Stimulated activated CD8-positive, alpha-beta memory T cell treated with anti-CD3 and anti-CD28 coated beads, Interleukin-15, amount 100 ng/mL, for 4 hours (primary cell): Measurements from ENCODE around the gene CREB3L2.
"Not testable (repeated sequence)": the region's sequence is repeated elsewhere in the genome, so short reads cannot be mapped to it uniquely, and the experiment has no call there.

Source experiments
- DNase-seq, 2 donors: peaks; one replicate each; pipeline ENCODE4 v3.0.0-alpha.2; 2020; ENCODE audit warnings: low read depth in 2 of 2

The CREB3L2 gene, protein sequence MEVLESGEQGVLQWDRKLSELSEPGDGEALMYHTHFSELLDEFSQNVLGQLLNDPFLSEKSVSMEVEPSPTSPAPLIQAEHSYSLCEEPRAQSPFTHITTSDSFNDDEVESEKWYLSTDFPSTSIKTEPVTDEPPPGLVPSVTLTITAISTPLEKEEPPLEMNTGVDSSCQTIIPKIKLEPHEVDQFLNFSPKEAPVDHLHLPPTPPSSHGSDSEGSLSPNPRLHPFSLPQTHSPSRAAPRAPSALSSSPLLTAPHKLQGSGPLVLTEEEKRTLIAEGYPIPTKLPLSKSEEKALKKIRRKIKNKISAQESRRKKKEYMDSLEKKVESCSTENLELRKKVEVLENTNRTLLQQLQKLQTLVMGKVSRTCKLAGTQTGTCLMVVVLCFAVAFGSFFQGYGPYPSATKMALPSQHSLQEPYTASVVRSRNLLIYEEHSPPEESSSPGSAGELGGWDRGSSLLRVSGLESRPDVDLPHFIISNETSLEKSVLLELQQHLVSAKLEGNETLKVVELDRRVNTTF

DNA sequence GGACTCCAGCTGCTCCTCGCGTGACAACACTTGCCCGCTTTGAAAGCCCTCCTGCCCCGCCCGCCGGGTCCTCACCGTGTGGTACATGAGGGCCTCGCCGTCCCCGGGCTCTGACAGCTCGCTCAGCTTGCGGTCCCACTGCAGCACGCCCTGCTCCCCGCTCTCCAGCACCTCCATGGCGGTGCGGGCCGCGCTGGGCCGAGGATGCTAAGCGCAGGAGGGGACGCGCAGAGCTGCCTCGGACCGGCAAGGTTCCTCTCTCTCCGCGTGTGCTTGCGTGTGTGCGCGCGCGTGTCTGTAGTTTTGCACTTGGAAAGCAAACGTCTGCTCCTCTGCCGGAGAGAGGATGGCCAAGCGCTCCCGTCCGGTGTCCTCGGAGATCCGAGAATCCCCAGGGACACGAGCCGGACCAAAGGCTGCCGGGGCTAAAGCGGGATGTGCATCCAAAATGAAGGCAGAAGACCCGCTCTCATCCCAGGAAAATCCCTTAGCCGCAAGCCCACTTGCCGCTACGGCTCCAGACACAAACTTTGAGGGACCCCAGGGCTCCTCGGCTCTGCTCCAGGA is at the start of gene CREB3L2:
TSS of gene CREB3L2 (minus strand) at position 558 of the 567 bp plus-strand sequence. CDS start at position 177, 381 bp downstream.
- DNase-seq: peak; percentile 25 to 33

DNA sequence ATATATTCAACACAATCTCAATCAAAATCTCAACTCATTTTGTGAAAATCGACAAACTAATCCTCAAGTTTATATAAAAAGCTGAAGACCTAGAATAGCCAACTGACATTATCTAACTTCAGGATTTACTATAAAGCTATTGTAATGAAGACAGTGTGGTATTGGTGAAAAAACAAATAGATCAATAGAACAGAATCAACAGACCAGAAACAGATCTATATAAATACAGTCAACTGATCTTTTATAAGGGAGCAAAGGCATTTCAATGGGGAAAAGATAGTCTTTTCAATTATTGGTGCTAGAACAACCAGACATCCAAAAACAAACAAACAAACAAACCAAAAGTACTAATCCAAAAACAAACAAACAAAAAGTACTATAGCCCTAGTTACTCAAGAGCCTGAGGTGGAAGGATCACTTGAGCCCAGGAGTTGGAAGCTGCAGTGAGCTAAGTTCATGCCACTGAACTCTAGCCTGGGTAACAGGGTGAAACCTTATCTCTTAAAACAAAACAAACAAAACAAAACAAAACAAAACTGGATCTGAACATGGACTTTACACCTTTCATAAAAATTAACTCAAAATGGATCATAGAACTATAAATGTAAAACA is 47.7 kb upstream of the CREB3L2 start:
- DNase-seq: no peak

DNA sequence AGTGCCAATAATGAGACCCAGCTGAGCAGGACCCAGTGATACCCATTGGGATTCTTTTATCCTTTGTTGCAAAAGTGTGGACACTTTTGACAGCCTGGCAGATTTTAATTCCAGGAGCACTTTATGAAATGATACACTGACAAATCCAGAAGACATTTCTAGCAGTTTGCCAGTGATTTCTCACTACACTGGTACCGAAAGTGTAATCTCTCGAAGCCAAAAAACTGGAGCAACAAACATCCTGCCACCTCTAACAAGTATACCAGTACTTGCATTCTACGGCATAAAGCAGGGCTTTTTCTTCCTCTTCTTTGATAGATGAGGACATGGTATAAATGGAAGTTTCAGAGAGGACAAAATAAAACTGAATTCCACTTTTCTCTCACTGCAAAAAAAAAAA is 46.0 kb upstream of the CREB3L2 start:
- no peak for DNase-seq

DNA sequence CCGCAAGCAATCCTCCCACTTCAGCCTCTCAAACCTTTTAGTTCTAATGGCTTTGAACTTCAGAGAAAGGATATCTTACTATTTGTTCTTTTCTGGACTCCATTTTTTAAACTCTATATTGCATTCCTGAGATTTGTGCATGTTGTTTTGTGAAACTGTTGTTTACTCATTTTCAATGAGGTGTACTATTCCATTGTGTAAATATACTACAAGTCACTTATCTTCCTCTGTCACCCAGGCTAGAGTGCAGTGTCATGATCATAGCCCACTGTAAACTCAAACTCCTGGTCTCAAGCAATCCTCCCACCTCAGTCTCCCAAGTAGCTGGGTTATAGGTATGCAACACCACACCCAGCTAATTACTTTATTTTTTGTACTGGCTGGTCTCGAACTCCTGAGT is 43.0 kb upstream of the CREB3L2 start:
- DNase-seq: no peak

DNA sequence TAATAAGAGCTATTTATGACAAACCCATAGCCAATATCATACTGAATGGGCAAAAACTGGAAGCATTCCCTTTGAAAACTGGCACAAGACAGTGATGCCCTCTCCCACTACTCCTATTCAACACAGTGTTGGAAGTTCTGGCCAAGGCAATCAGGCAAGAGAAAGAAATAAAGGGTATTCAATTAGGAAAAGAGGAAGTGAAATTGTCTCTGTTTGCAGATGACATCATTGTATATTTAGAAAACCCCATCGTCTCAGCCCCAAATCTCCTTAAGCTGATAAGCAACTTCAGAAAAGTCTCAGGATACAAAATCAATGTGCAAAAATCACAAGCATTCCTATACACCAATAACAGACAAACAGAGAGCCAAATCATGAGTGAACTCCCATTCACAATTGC is 38.2 kb upstream of the CREB3L2 start:
- DNase-seq: not testable (repeated sequence)

DNA sequence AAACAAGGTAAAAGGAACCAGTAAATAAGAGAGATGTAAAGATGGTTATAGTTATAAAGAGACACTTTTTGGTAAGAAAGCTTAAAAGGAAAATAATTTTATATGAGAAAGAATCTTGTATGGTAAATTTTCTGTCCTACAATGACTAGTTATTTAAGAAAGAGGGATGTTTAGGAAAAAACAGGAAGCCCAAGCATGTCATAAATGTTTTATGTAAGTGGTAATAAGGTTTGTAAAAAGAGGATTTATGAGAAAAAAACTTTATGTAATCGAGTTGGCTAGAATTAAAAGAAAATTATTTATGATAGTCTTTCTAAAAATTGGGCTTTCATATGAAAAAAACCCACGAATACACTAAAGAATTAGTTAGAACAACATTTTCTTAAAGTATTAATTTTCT is 34.2 kb upstream of the CREB3L2 start:
- DNase-seq: no peak

DNA sequence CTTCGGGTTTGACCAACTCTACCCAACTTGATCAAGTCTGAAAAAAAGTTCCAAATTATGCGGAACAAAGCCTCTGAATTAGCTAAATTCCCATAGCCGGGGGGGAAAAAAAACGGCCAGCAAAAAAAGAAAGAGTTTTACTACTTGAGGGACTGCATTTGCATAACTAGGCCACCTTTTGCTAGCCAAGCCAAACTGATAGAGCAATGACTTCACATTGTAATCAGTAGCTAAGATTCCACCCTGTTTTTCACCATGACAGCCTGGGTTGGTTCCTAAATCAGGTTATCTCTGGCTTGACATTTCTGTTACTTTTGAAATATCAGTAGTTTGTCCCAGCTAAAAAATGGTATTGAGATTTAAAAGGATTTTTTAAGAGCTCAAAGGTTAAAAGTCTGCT is 31.4 kb upstream of the CREB3L2 start:
- DNase-seq: no peak

DNA sequence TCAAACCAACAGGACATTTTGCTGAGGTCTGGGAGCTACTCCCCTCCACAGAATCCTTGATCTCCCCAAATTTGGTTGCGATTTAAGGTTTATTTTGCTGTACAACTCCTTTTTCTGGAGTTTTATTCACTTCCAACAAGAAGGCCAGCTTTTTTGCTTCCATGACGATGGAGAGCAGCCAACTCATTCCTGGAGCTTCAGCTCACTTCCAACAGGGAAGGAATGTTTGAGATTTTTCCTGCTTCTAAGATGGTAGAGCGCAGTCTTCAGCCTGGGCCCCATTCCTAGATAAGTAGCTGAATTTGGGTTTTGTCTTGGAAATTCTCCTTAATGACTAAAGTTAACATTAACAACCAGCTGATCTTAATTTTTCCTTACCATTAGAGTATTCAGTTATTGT is 30.9 kb upstream of the CREB3L2 start:
- DNase-seq: no peak

DNA sequence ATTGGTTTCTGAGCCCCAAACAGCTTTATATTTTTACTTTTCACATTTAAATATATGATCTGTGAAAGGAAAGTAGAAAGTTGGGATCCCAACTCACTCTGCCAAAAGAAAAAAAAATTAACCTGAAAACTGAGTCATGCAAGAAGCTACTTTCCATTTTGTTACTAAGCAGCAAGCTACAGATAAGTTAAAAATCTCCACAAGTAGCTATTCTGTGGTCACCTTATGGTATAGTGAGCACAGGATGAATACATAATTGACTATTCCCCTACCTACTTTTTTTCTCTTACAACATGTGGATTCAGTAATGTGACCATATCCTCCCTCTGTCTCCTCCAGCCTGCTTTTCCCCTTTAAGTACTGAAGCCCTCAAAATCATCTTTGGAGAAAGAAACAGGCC is 30.3 kb upstream of the CREB3L2 start:
- no peak for DNase-seq

DNA sequence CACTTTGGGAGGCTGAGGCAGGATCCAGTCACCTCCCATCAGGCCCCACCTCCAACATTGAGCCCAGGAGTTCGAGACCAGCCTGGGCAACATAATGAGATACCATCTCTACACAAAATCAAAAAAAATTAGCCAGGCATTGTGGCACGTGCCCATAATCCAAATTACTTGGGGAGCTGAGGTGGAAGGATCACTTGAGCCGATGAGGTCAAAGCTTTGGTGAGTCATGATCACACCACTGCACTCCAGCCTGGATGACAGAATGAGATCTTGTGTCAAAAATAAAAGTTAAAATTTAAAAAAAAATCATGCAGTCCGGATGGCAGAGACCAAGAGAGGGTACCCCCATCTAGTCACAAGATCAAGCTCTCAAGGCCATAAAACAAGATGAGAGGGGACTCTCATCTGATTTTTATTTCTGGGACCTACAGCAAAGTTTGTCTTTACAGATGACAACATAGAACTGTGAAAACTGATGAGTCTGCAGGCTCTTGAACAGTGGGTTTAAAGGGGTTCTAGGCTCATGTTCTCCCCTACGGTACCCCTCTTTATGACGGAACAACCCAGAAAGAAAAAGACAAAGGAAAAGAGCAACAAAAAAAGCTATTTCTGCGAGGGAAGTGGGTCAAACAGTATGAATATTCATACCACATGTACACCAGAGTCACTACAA is 28.9 kb upstream of the CREB3L2 start:
- no peak for DNase-seq

DNA sequence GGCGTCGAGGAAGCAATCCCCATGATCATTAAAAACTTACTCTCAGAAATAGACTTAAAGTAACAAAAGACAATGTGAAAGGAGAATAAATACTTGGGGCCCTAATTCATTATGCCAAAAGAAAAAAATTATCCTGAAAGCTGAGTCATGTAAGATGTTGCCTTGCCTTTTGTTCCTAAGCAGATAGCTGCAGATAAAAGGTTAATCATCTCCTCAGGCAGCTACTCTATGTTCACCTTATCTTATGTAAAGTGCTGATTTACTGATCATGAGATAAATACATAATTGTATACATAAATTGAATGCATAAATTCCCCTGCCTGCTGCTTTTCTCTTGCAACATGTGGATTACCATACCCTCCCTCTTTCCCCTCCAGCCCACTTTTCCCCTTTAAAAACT is 28.1 kb upstream of the CREB3L2 start:
- no peak for DNase-seq

DNA sequence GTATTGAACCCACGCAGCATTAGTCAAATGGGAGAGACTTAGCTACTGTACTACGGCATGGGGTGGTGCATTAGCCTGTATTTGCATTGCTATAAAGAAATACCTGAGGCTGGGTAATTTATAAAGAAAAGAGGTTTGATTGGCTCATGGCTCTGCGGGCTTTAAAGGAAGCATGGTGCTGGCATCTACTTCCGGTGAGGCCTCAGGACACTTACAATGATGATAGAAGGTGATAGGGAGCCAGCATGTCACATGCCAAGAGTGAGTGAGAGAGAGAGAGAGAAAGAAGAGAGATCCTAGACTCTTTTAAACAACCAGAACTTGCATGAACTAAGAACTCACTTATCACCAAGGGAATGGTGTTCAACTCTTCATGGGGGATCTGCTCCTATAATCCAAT is 27.2 kb upstream of the CREB3L2 start:
- no peak for DNase-seq

DNA sequence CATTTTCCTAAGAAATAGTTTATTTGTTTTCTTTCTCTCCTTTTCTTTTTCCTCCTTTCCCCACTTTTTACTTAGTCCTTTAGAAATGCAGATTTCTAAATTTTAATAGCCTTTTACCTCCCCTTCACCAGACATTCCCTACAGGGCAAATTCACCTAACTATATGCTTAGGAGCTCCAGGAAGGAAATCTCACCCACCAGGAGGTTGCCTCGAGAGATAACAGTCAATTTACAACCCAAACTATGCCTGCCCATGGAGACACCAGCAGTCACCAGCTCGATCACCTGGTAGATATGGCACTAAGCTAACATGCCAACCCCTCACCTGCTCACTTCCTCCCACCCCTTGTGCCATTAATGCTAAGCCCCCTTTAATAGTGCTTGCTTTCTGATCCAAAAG is 25.2 kb upstream of the CREB3L2 start:
- no peak for DNase-seq

DNA sequence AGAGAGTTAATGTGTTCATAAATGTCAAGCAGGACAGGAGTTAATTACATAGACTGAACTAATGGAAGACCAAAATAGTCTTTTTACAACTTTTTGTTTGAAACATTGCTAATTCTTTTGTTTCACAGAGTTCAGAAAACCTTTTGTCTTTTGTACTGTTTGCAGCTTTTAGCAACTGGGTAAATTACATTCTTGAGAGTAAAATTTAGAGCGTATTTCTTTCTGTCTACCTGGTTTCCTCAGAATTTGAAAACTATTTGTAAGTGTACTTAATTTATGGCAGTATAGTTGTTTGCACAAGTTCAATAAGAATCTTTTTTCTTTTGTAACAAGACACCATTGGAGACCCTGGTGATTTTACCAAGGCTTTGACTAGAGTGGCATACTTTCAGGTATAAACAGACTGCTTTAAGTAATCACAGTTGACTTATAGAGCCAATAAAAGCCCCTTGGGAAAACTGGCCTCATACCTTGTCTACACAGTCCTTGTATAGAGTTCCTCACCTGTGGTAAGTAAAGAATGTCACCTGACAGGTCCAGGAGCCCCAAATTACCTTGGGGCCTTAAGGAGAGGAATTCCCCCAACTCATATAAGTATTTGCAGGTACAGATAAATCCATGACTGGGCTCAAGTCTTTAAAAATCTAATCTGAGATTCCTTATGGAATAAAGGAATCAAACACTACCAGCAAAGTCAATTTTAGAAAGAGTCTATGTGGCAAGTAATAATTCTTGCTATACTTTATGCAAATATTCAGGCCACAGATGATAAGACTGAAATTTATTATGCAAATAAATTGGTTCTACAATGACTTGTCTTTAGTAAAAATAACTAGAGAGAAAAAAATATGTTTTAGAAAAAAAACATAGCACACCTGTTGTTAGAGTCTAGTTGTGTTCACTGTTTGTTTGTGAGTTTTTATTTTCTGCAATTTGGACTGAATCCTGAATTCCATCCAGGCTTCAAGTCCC is 23.6 kb upstream of the CREB3L2 start:
- DNase-seq: no peak

DNA sequence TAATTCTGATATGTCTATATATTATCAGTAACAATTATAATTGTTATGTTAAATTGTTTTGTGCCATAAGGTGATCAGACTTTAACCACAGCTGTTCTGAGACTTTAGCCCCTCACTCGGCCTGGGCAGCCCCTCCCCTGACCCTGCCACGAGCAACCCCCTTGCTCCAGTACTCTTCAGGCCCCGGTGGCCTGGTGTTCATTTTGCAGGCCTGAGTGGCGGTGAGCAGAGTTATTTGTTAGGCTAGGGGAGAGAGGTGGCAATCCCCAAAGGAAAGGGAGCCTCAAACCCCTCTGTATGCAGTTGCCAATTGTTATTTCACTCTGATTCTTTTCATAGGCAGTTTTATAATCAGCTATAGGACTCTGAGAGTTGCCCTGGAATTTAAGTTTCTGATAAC is 22.9 kb upstream of the CREB3L2 start:
- DNase-seq: no peak

DNA sequence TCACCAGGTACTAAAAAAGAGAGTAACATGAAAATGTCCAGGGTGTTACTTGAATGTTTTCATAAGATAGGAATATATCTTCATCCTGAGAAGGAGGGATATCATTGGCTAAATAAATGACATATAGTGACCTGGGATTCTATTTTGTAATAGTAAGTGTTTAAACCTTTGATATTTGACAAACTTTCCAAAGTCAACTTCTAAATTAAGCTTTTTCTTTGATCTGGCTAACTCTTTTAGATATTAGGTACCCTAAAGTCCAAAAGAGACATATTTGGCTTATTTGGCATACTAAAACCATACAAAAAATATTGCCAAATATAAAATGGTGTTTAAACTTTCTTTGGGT is 22.4 kb upstream of the CREB3L2 start:
- no peak for DNase-seq

DNA sequence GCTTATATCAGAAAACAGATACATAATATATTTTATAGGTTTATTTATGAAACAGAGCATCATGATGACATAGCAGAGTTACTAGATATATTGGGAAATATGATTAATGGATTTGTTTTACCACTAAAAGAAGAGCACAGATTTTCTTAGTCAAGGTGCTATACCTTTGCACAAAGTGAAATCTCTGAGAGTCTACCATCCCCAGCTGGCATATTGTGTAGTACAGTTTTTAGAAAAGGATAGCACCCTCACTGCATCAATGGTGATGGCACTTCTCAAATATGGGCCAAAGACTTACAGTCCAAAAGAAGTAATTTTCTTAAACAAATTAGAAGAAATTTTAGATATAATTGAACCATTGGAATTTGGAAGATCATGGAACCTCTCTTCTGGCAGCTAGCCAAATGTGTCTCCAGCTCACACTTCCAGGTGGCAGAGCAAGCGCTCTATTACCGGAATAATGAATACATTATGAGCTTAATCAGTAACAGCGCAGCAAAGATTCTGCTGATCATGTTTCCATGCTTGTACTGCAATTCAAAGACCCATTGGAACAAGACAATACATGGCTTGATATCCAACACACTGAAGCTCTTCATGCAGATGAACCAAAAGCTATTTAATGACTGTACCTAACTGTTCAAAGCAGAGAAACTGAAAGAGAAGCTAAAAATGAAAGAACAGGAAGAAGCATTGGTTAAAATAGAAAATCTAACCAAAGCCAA is 21.9 kb upstream of the CREB3L2 start:
- no peak for DNase-seq

DNA sequence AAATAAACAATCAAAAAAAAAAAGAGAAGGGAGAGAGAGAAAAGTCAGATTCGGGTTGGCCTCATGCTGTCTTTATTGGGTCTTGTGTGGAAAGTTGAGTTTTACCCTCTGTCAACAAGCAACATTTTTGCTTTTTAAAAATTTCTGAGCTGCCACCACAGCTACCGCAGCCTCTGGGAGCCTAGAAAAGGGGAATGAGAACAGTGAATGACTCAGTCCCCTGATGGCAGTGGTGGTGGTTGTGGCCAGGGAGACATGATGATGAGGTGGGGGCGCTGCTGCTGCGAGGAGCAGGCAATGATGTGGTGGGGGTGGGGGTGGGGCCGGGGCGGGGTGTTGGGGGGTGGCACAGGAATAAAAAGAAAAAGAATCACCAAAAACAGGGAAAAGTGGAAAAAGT is 20.0 kb upstream of the CREB3L2 start:
- DNase-seq: no peak

DNA sequence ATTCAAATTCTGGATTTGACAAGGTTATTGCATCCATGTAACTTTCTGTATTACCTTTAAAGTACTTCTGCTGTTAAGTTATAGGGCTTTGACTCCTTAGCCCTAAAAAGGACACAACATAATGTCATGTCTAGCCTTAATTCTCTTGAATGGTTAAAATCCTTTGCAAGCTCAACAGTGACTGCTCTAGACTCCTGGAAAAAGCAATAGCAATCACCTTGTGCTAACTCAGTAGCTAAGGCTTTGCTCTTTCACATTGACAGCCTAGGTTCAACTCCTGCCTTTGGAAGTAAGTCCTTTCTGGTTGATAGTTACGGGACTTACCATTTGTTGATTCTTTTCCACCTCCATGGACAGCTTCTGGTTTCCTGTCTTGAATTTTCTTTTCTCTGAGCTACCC is 16.1 kb upstream of the CREB3L2 start:
- no peak for DNase-seq

DNA sequence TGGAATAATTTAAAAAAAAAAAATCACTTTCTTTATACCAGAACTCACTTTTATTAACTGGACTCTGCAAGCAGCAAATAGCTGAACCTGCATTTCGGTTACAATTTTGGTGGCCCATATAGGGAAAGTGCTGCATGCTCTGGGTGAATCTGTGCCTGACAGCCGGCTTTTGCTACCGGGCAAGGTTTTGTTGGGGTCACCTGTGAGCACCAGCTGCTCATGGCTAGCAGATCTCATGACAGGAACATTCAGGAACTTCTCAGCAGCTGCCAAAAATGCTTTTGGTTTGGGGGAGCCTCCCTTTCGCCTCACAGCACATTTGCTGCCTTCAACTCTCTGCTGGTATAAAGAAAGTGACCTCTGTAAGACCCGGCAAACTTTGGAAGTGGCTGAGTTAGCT is 13.2 kb upstream of the CREB3L2 start:
- no peak for DNase-seq

DNA sequence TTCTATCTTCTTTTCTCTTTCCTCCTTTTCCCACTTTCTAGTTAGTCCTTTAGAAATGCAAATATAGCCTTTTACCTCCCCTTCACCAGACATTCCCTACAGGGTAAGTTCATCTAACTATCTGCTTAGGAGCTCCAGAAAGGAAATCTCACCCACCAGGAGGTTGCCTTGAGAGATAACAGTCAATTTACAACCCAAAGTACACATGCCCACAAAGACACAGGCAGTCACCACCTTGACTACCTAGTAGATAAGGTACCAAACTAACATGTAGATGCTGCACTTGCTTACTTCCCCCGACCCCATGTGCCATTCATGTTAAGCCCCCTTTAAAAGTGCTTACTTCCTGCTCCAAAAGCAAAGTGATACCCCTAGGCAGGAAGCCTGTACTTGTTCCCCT is 12.8 kb upstream of the CREB3L2 start:
- no peak for DNase-seq
